Endothelial cell of umbilical vein (primary cell): Measurements from ENCODE around the gene PLPP2. TPM values are rescaled to one million over a fixed set of nuclear protein-coding genes. Genes with fewer than 3 reads are reported as not detected.

Experiments
- BruUV-seq: library from RNA; stranded (reverse); fragments of 400-500 nt; replicated peaks from 2 replicates; lab custom pipeline; 2021; lab: Mats Ljungman, UMichigan
- CTCF ChIA-PET: fragments of 300-600, 350-600 bp; sonication (Branson Sonifier 250); formaldehyde crosslinking; loops from one replicate; lab custom pipeline; 2021; ENCODE audit warnings: antibody characterized with exemption, inconsistent platforms; lab: Charles Lee
- POLR2A ChIA-PET: fragments of 300-600, 350-600 bp; sonication (Branson Sonifier 250); formaldehyde crosslinking; loops from one replicate; lab custom pipeline; 2021; ENCODE audit warnings: antibody characterized with exemption, inconsistent platforms; lab: Charles Lee
- DNase-seq: peaks from one replicate; pipeline ENCODE4 v3.0.0-alpha.2; 2011; ENCODE audit warnings: low read depth, low spot score
- FAIRE-seq: peaks from 2 replicates; lab custom pipeline; 2011; peaks lifted over from hg19 to GRCh38; lab: Jason Lieb, UNC
- H2AFZ ChIP-seq: 2 replicates; pipeline ENCODE4 v1.6.0; 2012; ENCODE audit warnings: low read depth, low read length, control low read depth, inconsistent platforms
- H3K27ac ChIP-seq: 2 replicates; pipeline ENCODE4 v1.5.1; 2011; ENCODE audit warnings: low read depth, mild to moderate bottlenecking, control low read depth, low read length, moderate library complexity; ENCODE audit not compliant: insufficient read depth
- H3K27me3 ChIP-seq, 2 experiments: 2 replicates each; pipeline versions ENCODE4 v1.6.0 to v1.6.1; 2011; ENCODE audit warnings: low read length in 2 of 2, mixed read lengths in 1 of 2; ENCODE audit not compliant: control insufficient read depth in 2 of 2, insufficient read depth in 2 of 2
- H3K36me3 ChIP-seq, 2 experiments: 2 replicates in 1 of 2; 3 replicates in 1 of 2; pipeline ENCODE4 v1.5.1; 2011; ENCODE audit warnings: low read length in 2 of 2, mild to moderate bottlenecking in 1 of 2, moderate library complexity in 1 of 2; ENCODE audit not compliant: control insufficient read depth in 2 of 2, insufficient read depth in 2 of 2; ENCODE audit errors: extremely low read depth in 1 of 2
- H3K4me1 ChIP-seq: 3 replicates; pipeline ENCODE4 v1.5.1; 2011; ENCODE audit warnings: mild to moderate bottlenecking, low read length; ENCODE audit not compliant: control insufficient read depth, insufficient read depth; ENCODE audit errors: extremely low read depth
- H3K4me2 ChIP-seq: 2 replicates; pipeline ENCODE4 v1.6.1; 2011; ENCODE audit warnings: low read length, control low read depth, mixed read lengths; ENCODE audit not compliant: insufficient read depth
- H3K4me3 ChIP-seq, 3 experiments: fragments of 200-600 bp in 1 of 3; sonication (generic), shearing (Covaris generic) in 1 of 3; replicated peaks in 1 of 3; 2 replicates each; pipeline ENCODE4 v1.5.1; 2011 to 2016; ENCODE audit warnings: control low read depth in 3 of 3, low read length in 3 of 3, mild to moderate bottlenecking in 2 of 3, inconsistent platforms in 1 of 3, low read depth in 1 of 3, moderate library complexity in 1 of 3; ENCODE audit not compliant: insufficient read depth in 1 of 3
- H3K79me2 ChIP-seq: 2 replicates; pipeline ENCODE4 v1.6.0; 2012; ENCODE audit warnings: low read length, inconsistent platforms; ENCODE audit not compliant: control insufficient read depth, insufficient read depth
- H3K9ac ChIP-seq: replicated peaks from 2 replicates; pipeline ENCODE3; 2011; ENCODE audit warnings: low read length, control low read depth; ENCODE audit not compliant: insufficient read depth; ENCODE audit errors: extremely low read depth
- H3K9me1 ChIP-seq: replicated peaks from 3 replicates; pipeline ENCODE4 v1.6.0; 2011; ENCODE audit warnings: mild to moderate bottlenecking, low read length; ENCODE audit not compliant: control insufficient read depth, insufficient read depth; ENCODE audit errors: extremely low read depth
- H3K9me3 ChIP-seq: replicated peaks from 2 replicates; pipeline ENCODE4 v1.5.1; 2012; ENCODE audit warnings: low read length, inconsistent platforms; ENCODE audit not compliant: control insufficient read depth, insufficient read depth
- H4K20me1 ChIP-seq: replicated peaks from 2 replicates; pipeline ENCODE3; 2011; ENCODE audit warnings: mild to moderate bottlenecking, low read length; ENCODE audit not compliant: control insufficient read depth, insufficient read depth; ENCODE audit errors: extremely low read depth
- EZH2 ChIP-seq: IDR thresholded peaks from 2 replicates; pipeline ENCODE4 v1.6.1; 2012; ENCODE audit warnings: borderline replicate concordance, low read depth, mild to moderate bottlenecking, moderate library complexity, low read length, inconsistent platforms; ENCODE audit not compliant: severe bottlenecking
- FOS ChIP-seq: IDR thresholded peaks from 2 replicates; pipeline ENCODE4 v1.6.1; 2011; ENCODE audit warnings: mild to moderate bottlenecking, low read length, moderate library complexity, borderline replicate concordance; ENCODE audit not compliant: insufficient read depth
- GATA2 ChIP-seq: IDR thresholded peaks from 2 replicates; pipeline ENCODE4 v1.7.0; 2011; ENCODE audit warnings: low read depth, mild to moderate bottlenecking, moderate library complexity, mixed read lengths, low read length; ENCODE audit not compliant: insufficient read length, insufficient read depth
- JUN ChIP-seq: IDR thresholded peaks from 2 replicates; pipeline ENCODE4 v1.6.1; 2011; ENCODE audit warnings: borderline replicate concordance, low read depth; ENCODE audit not compliant: insufficient read length, insufficient read depth
- MAX ChIP-seq: IDR thresholded peaks from 2 replicates; pipeline ENCODE4 v1.6.1; 2011; ENCODE audit not compliant: insufficient read depth, insufficient read length
- MYC ChIP-seq: IDR thresholded peaks from one replicate; pipeline ENCODE4 v1.6.1; 2011; ENCODE audit warnings: mild to moderate bottlenecking, low read depth, low read length
- POLR2A ChIP-seq: IDR thresholded peaks from 2 replicates; pipeline ENCODE4 v1.6.1; 2012; ENCODE audit warnings: low read depth, mild to moderate bottlenecking, control low read depth, low read length
- POLR2AphosphoS5 ChIP-seq: IDR thresholded peaks from 2 replicates; pipeline ENCODE4 v1.6.1; 2012; ENCODE audit warnings: low read depth, mild to moderate bottlenecking, control low read depth, low read length, moderate library complexity; ENCODE audit not compliant: insufficient read depth
- dilution Hi-C: fragments of 300-500 bp; cut with MboI; formaldehyde crosslinking; loops from one replicate; pipeline ENCODE4 v1.15.0; 2019; ENCODE audit warnings: low sequenced_read_pairs; ENCODE audit not compliant: extremely low pct_ligation_motif_present
- intact Hi-C: fragments of 100-400 bp; cut with micrococcal nuclease; formaldehyde crosslinking; loops from one replicate; pipeline ENCODE4 v1.10.0; 2022
- polyA plus RNA-seq, 4 experiments: library from polyadenylated mRNA; depleted of rRNA in 3 of 4; stranded (reverse) in 3 of 4; unstranded in 1 of 4; fragments of >200 nt; gene quantifications; 2 replicates each; pipeline versions ENCODE4 v1.2.1 to v1.2.3, GENCODE V29; 2011 to 2012; ENCODE audit warnings: missing spikeins in 1 of 4
- total RNA-seq: library from RNA; stranded (reverse); gene quantifications from 2 replicates; pipeline ENCODE4 v1.2.3, GENCODE V29; 2021
- TF ChIP-seq, protein P1 (sequence below), 2 donors: IDR thresholded peaks; 1 replicate in 1 of 2; 2 replicates in 1 of 2; pipeline ENCODE4 v1.5.1; 2011; ENCODE audit warnings: low read length in 2 of 2, mild to moderate bottlenecking in 2 of 2, moderate library complexity in 2 of 2, control low read depth in 1 of 2, inconsistent platforms in 1 of 2, low read depth in 1 of 2; ENCODE audit not compliant: insufficient read depth in 1 of 2; ENCODE audit errors: extremely low read depth in 1 of 2

PLPP2 gene
- total and polyA plus RNA-seq, 2 donors (not counting 3 experiments of a cell fraction or from before 2014, with no cell fraction given) = 27.9 to 34.3 TPM

DNA sequence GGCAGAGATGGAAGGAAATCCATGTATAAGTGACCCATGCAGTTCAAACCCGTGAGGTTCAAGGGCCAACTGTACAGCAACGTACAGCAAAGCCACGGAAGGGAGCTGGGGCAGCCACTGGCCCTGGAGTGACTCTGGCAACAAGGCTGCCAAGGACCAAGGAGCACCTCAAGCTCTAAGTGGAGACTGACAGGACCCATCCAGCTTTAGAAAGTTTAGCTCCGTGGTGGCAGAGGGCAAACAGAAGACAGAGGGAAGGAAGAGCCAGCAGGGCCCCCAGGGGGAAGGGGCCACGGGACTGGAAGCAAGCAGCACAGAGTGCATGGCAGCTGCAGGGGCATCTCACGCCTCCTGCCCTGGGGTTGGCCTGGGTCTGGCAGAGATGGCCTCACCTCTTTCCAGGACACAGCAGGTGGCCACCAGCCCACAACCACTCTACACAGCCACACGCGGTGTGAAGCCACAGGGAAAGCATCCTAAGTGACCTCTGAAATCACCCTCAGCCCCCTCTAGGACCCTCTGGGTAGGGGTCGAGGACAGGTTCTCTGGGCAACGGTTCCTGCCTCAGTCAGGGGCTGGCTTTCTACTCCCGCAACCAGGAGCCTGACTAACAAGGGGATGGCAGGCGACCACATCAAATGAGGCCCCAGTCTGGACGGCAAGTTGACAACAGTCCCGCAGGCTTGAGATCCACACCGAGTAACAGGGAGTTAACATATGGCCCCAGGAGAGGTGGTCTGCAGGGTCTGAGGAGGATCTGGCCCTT lies 49.6 kb upstream of the PLPP2 start:
- H3K4me1 ChIP-seq = peaks cover 37% of the 10 kb centered on the region
- H3K4me3 ChIP-seq = no peak overlapping the region
- dilution Hi-C loops = no loop called here
- no peak overlapping the region for H3K27ac ChIP-seq
- no TSS peak for BruUV-seq
- H3K9me3 ChIP-seq = no peaks in the 10 kb centered on the region
- CTCF ChIA-PET = interaction anchor here (1.0 kb wide), 1 partner anchor 31 kb away, joined by 4 read pairs; no protein-coding TSS in a partner anchor
- no peak overlapping the region for H2AFZ ChIP-seq
- no peak for DNase-seq
- no peak for TF ChIP-seq MAX
- TF ChIP-seq, protein P1, sequence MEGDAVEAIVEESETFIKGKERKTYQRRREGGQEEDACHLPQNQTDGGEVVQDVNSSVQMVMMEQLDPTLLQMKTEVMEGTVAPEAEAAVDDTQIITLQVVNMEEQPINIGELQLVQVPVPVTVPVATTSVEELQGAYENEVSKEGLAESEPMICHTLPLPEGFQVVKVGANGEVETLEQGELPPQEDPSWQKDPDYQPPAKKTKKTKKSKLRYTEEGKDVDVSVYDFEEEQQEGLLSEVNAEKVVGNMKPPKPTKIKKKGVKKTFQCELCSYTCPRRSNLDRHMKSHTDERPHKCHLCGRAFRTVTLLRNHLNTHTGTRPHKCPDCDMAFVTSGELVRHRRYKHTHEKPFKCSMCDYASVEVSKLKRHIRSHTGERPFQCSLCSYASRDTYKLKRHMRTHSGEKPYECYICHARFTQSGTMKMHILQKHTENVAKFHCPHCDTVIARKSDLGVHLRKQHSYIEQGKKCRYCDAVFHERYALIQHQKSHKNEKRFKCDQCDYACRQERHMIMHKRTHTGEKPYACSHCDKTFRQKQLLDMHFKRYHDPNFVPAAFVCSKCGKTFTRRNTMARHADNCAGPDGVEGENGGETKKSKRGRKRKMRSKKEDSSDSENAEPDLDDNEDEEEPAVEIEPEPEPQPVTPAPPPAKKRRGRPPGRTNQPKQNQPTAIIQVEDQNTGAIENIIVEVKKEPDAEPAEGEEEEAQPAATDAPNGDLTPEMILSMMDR (IDR thresholded peaks at IDR 0.05; ENCODE audit: extremely low read depth in 1 of 2, insufficient read depth in 1 of 2, low read depth in 1 of 2, low read length in 2 of 2) = no peak
- no peak for TF ChIP-seq FOS
- TF ChIP-seq EZH2 = no peak
- no peak for TF ChIP-seq GATA2
- TF ChIP-seq POLR2AphosphoS5 = no peak
- TF ChIP-seq MYC = no peak
- TF ChIP-seq JUN = no peak
- TF ChIP-seq POLR2A = no peak
- intact Hi-C loops = loop anchor here (5.0 to 10.0 kb wide), 2 partner anchors 46 to 146 kb away; partner anchors contain the start of gene PLPP2
- peaks cover 79% of the 10 kb centered on the region for H3K79me2 ChIP-seq
- POLR2A ChIA-PET = no interaction called here
- no peak overlapping the region for H3K9ac ChIP-seq
- H3K36me3 ChIP-seq = no peaks in the 10 kb centered on the region
- H4K20me1 ChIP-seq = no peaks in the 10 kb centered on the region
- H3K4me2 ChIP-seq = peak overlapping the region; percentile 88
- FAIRE-seq = no peak
- H3K27me3 ChIP-seq = no peaks in the 10 kb centered on the region
- no peaks in the 10 kb centered on the region for H3K9me1 ChIP-seq
